Tibial nerve (tissue), 4 donors: ENCODE measurements around the gene ARHGEF37. TPM values are rescaled to one million over a fixed set of nuclear protein-coding genes. Genes with fewer than 3 reads are reported as not detected.

ENCODE experiments used
- DNase-seq, 2 donors: peaks; one replicate each; pipeline ENCODE4 v3.0.0-alpha.2; 2019; ENCODE audit warnings: low spot score in 2 of 2
- H3K27ac ChIP-seq, 4 donors: fragments of 200-600 bp; sonication (generic) in 3 of 4; one replicate each; pipeline ENCODE4 v1.5.1; 2017 to 2019; ENCODE audit warnings: mild to moderate bottlenecking in 1 of 4
- H3K27me3 ChIP-seq, 2 donors: fragments of 200-600 bp; sonication (generic) in 1 of 2; one replicate each; pipeline versions ENCODE4 v1.5.1 to v1.6.0; 2017 to 2019
- H3K36me3 ChIP-seq, 3 donors: fragments of 200-600 bp; sonication (generic); one replicate each; pipeline ENCODE4 v1.5.1; 2018 to 2019
- H3K4me1 ChIP-seq, 4 donors: fragments of 200-600 bp; sonication (generic) in 3 of 4; one replicate each; pipeline ENCODE4 v1.5.1; 2017 to 2019
- H3K4me3 ChIP-seq, 4 donors: fragments of 200-600 bp; sonication (generic) in 3 of 4; one replicate each; pipeline ENCODE4 v1.5.1; 2017 to 2019; ENCODE audit warnings: mild to moderate bottlenecking in 1 of 4, moderate library complexity in 1 of 4
- H3K9me3 ChIP-seq, 4 donors: fragments of 200-600 bp; sonication (generic) in 3 of 4; one replicate each; pipeline ENCODE4 v1.5.1; 2017 to 2019
- CTCF ChIP-seq, 5 experiments: fragments of 200-600 bp in 3 of 5; fragments of 450-650 bp in 2 of 5; sonication (generic) in 3 of 5; IDR thresholded peaks; one replicate each; pipeline ENCODE4 v1.5.1; 2016 to 2019; ENCODE audit warnings: antibody characterized with exemption in 5 of 5, mild to moderate bottlenecking in 3 of 5, moderate library complexity in 2 of 5
- EP300 ChIP-seq, 2 donors: sonication (generic); formaldehyde crosslinking; IDR thresholded peaks; one replicate each; pipeline ENCODE4 v1.6.1; 2017; ENCODE audit warnings: antibody characterized with exemption in 2 of 2, mild to moderate bottlenecking in 1 of 2
- POLR2A ChIP-seq, 2 donors: fragments of 450-650 bp; IDR thresholded peaks; one replicate each; pipeline ENCODE4 v1.6.1; 2017; ENCODE audit warnings: antibody characterized with exemption in 2 of 2, mild to moderate bottlenecking in 2 of 2, moderate library complexity in 2 of 2
- WGBS, 2 donors: methylation state at CpG; one replicate each; pipeline ENCODE4 v1.1.5; 2018; 5-methylcytosine and 5-hydroxymethylcytosine counted together
- total RNA-seq, 4 donors: library from RNA; depleted of rRNA; stranded (reverse); fragments of >200 nt; gene quantifications; one replicate each; pipeline ENCODE4 v1.1.0, GENCODE V29; 2016

ARHGEF37 gene
- total RNA-seq, 4 donors from 2014 or later = 28.8 to 73.7 (median 62.7) TPM

GRCh38 chr5:149638546-149639241 is 57.4 kb downstream of the ARHGEF37 start:
- Histone ChIP-seq H3K4me3 (no peak overlapping the region), H3K4me1 (peaks cover 0 to 18% (median 3%) of the 10 kb centered on the region in 4 donors), H3K36me3 (peaks cover 0 to 6% (median 0%) of the 10 kb centered on the region in 3 donors), H3K27ac (no peak overlapping the region), H3K9me3 (no peaks in the 10 kb centered on the region), H3K27me3 (no peaks in the 10 kb centered on the region)
- WGBS, 2 donors = 77 to 90% methylated on average over 8 to 9 of the region's 9 CpGs
- no peak for DNase-seq
- TF ChIP-seq EP300 (IDR thresholded peaks at IDR 0.05) = no peak

GRCh38 chr5:149639737-149640136 is 58.4 kb downstream of the ARHGEF37 start:
- peak overlapping the region in 1 of 4 donors; percentile 60 for H3K27ac ChIP-seq
- TF ChIP-seq CTCF (IDR thresholded peaks at IDR 0.05) = no peak
- TF ChIP-seq POLR2A (IDR thresholded peaks at IDR 0.05) = no peak
- no peak for TF ChIP-seq EP300 (IDR thresholded peaks at IDR 0.05)
- no peaks in the 10 kb centered on the region for H3K27me3 ChIP-seq
- H3K4me1 ChIP-seq = peaks cover 0 to 18% (median 3%) of the 10 kb centered on the region in 4 donors
- H3K36me3 ChIP-seq = peaks cover 0 to 6% (median 0%) of the 10 kb centered on the region in 3 donors
- no peak overlapping the region for H3K4me3 ChIP-seq
- no peak for DNase-seq
- no peaks in the 10 kb centered on the region for H3K9me3 ChIP-seq

GRCh38 chr5:149640350-149640999 is 59.2 kb downstream of the ARHGEF37 start:
- H3K27ac ChIP-seq = peak overlapping the region in 3 of 4 donors; percentile 60 to 72 (median 63)
- peaks cover 0 to 18% (median 3%) of the 10 kb centered on the region in 4 donors for H3K4me1 ChIP-seq
- WGBS, 2 donors = 61 to 63% methylated on average over 7 of the region's 7 CpGs
- no peak for DNase-seq
- TF ChIP-seq POLR2A (IDR thresholded peaks at IDR 0.05) (no peak), EP300 (IDR thresholded peaks at IDR 0.05) (no peak), CTCF (IDR thresholded peaks at IDR 0.05) (no peak)
- H3K27me3 ChIP-seq = no peaks in the 10 kb centered on the region
- H3K9me3 ChIP-seq = no peaks in the 10 kb centered on the region
- peaks cover 0 to 4% (median 0%) of the 10 kb centered on the region in 3 donors for H3K36me3 ChIP-seq
- H3K4me3 ChIP-seq = no peak overlapping the region

GRCh38 chr5:149641000-149641576 is 59.8 kb downstream of the ARHGEF37 start:
- peak in 1 of 2 donors; percentile 27 for DNase-seq
- TF ChIP-seq POLR2A (IDR thresholded peaks at IDR 0.05) = no peak
- peak in 2 of 5 experiments; percentile 4 to 9 for TF ChIP-seq CTCF (IDR thresholded peaks at IDR 0.05)
- peak in 1 of 2 donors; percentile 19 for TF ChIP-seq EP300 (IDR thresholded peaks at IDR 0.05)
- no peak overlapping the region for H3K4me3 ChIP-seq
- WGBS, 2 donors = 60 to 63% methylated on average over 18 of the region's 18 CpGs
- no peaks in the 10 kb centered on the region for H3K9me3 ChIP-seq
- H3K4me1 ChIP-seq = peaks cover 0 to 18% (median 3%) of the 10 kb centered on the region in 4 donors
- H3K36me3 ChIP-seq = no peaks in the 10 kb centered on the region
- no peaks in the 10 kb centered on the region for H3K27me3 ChIP-seq
- H3K27ac ChIP-seq = peak overlapping the region in 3 of 4 donors; percentile 60 to 72 (median 63)

GRCh38 chr5:149641600-149641999 is 60.3 kb downstream of the ARHGEF37 start:
- no peak for TF ChIP-seq CTCF (IDR thresholded peaks at IDR 0.05)
- TF ChIP-seq POLR2A (IDR thresholded peaks at IDR 0.05) = no peak
- no peak for TF ChIP-seq EP300 (IDR thresholded peaks at IDR 0.05)
- H3K27ac ChIP-seq = peak overlapping the region in 1 of 4 donors; percentile 63

More at GRCh38 chr5:149641600-149641999, 60.3 kb downstream of the ARHGEF37 start:
- 81 to 88% methylated on average over 5 of the region's 5 CpGs for WGBS, 2 donors
- H3K36me3 ChIP-seq = no peaks in the 10 kb centered on the region
- H3K4me1 ChIP-seq = peaks cover 0 to 18% (median 3%) of the 10 kb centered on the region in 4 donors
- no peak for DNase-seq
- no peaks in the 10 kb centered on the region for H3K27me3 ChIP-seq
- H3K4me3 ChIP-seq = no peak overlapping the region
- no peaks in the 10 kb centered on the region for H3K9me3 ChIP-seq
